HEK293 (cell line): ENCODE data around the gene POT1.

ENCODE experiments used
- MEIS1 ChIP-seq: sonication (generic); formaldehyde crosslinking; IDR thresholded peaks from 2 replicates; pipeline ENCODE4 v1.8.1; 2022; ENCODE audit warnings: missing genetic modification reagents, mild to moderate bottlenecking, borderline replicate concordance
- MZF1 ChIP-seq: fragments of 450-650 bp; formaldehyde crosslinking; IDR thresholded peaks from 2 replicates; pipeline ENCODE4 v1.5.1; 2017; ENCODE audit warnings: missing biosample characterization, missing genetic modification characterization, borderline replicate concordance
- ZNF10 ChIP-seq: fragments of 450-650 bp; formaldehyde crosslinking; IDR thresholded peaks from 2 replicates; pipeline ENCODE4 v1.5.1; 2017; ENCODE audit warnings: missing biosample characterization, missing genetic modification characterization
- ZNF24 ChIP-seq: fragments of 450-650 bp; formaldehyde crosslinking; IDR thresholded peaks from 2 replicates; pipeline ENCODE4 v1.5.1; 2016; ENCODE audit warnings: missing biosample characterization, missing genetic modification characterization
- ZSCAN16 ChIP-seq: fragments of 450-650 bp; formaldehyde crosslinking; IDR thresholded peaks from 2 replicates; pipeline ENCODE4 v1.5.1; 2016; ENCODE audit warnings: missing biosample characterization, missing genetic modification characterization
- TF ChIP-seq, protein P1 (sequence below): fragments of 450-650 bp; formaldehyde crosslinking; IDR thresholded peaks from 2 replicates; pipeline ENCODE4 v1.5.1; 2016; ENCODE audit warnings: missing biosample characterization, missing genetic modification characterization
- TF ChIP-seq, protein P2 (sequence below): fragments of 450-650 bp; formaldehyde crosslinking; conservative IDR thresholded peaks from 2 replicates; pipeline ENCODE4 v1.5.1; 2016; ENCODE audit warnings: low read depth, missing biosample characterization, missing genetic modification characterization

DNA sequence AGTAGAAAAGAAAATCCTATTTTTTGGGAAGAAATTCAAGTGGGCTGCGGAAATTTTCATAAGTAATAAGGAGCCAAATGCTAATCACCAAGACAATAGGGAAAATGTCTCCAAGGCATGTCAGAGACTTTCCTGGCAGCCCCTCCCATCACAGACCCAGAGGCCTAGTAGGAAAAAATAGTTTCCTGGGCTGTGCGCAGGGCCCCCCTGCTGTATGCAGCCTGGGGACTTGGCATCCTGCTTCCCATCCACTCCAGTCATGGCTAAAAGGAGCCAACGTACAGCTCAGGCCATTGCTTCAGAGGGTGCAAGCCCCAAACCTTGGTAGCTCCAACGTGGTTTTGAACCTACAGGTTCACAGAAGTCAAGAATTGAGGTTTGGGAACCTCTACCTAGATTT lies 12.8 kb upstream of the POT1 start:
- TF ChIP-seq, protein P1, sequence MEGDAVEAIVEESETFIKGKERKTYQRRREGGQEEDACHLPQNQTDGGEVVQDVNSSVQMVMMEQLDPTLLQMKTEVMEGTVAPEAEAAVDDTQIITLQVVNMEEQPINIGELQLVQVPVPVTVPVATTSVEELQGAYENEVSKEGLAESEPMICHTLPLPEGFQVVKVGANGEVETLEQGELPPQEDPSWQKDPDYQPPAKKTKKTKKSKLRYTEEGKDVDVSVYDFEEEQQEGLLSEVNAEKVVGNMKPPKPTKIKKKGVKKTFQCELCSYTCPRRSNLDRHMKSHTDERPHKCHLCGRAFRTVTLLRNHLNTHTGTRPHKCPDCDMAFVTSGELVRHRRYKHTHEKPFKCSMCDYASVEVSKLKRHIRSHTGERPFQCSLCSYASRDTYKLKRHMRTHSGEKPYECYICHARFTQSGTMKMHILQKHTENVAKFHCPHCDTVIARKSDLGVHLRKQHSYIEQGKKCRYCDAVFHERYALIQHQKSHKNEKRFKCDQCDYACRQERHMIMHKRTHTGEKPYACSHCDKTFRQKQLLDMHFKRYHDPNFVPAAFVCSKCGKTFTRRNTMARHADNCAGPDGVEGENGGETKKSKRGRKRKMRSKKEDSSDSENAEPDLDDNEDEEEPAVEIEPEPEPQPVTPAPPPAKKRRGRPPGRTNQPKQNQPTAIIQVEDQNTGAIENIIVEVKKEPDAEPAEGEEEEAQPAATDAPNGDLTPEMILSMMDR (tag by site-specific recombination): no peak
- no peak for TF ChIP-seq MZF1 (tag by site-specific recombination)
- TF ChIP-seq ZNF10 (tag by site-specific recombination): no peak
- TF ChIP-seq, protein P2, sequence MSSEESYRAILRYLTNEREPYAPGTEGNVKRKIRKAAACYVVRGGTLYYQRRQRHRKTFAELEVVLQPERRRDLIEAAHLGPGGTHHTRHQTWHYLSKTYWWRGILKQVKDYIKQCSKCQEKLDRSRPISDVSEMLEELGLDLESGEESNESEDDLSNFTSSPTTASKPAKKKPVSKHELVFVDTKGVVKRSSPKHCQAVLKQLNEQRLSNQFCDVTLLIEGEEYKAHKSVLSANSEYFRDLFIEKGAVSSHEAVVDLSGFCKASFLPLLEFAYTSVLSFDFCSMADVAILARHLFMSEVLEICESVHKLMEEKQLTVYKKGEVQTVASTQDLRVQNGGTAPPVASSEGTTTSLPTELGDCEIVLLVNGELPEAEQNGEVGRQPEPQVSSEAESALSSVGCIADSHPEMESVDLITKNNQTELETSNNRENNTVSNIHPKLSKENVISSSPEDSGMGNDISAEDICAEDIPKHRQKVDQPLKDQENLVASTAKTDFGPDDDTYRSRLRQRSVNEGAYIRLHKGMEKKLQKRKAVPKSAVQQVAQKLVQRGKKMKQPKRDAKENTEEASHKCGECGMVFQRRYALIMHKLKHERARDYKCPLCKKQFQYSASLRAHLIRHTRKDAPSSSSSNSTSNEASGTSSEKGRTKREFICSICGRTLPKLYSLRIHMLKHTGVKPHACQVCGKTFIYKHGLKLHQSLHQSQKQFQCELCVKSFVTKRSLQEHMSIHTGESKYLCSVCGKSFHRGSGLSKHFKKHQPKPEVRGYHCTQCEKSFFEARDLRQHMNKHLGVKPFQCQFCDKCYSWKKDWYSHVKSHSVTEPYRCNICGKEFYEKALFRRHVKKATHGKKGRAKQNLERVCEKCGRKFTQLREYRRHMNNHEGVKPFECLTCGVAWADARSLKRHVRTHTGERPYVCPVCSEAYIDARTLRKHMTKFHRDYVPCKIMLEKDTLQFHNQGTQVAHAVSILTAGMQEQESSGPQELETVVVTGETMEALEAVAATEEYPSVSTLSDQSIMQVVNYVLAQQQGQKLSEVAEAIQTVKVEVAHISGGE (tag by site-specific recombination): no peak
- no peak for TF ChIP-seq MEIS1
- no peak for TF ChIP-seq ZNF24
- no peak for TF ChIP-seq ZSCAN16 (tag by site-specific recombination)
